Dendritic cell treated with granulocyte-macrophage colony-stimulating factor and Interleukin-4, amounts not matched to agents 40 ng/mL and 50 ng/mL, for 4 days (primary cell): ENCODE measurements around the gene ANKS6.

Experiments used
- H3K27ac Mint-ChIP-seq: one replicate; pipeline ENCODE4 v1.8.0; 2022; ENCODE audit warnings: mild to moderate bottlenecking, mixed read lengths
- H3K27me3 Mint-ChIP-seq: one replicate; pipeline ENCODE4 v1.8.0; 2022; ENCODE audit warnings: mild to moderate bottlenecking, mixed read lengths
- H3K36me3 Mint-ChIP-seq: one replicate; pipeline ENCODE4 v1.8.0; 2022; ENCODE audit warnings: low read depth, mixed read lengths
- H3K4me1 Mint-ChIP-seq: one replicate; pipeline ENCODE4 v1.8.0; 2022; ENCODE audit warnings: low read depth, mixed read lengths
- H3K4me3 Mint-ChIP-seq: one replicate; pipeline ENCODE4 v1.8.0; 2022; ENCODE audit warnings: mild to moderate bottlenecking, moderate library complexity, mixed read lengths
- H3K9me3 Mint-ChIP-seq: one replicate; pipeline ENCODE4 v1.8.0; 2022; ENCODE audit warnings: mixed read lengths
- intact Hi-C: fragments of 100-400 bp; cut with micrococcal nuclease; formaldehyde crosslinking; loops from one replicate; pipeline ENCODE4 v1.15.0; 2022

Gene ANKS6

GRCh38 chr9:98738741-98739140, 57.6 kb downstream of the ANKS6 start:
- intact Hi-C loops = no loop called here
- Mint-ChIP-seq H3K9me3 (no peaks in the 10 kb centered on the region), H3K27ac (no peak overlapping the region), H3K4me1 (no peaks in the 10 kb centered on the region), H3K4me3 (no peak overlapping the region), H3K36me3 (no peaks in the 10 kb centered on the region), H3K27me3 (no peaks in the 10 kb centered on the region)

- Mint-ChIP-seq H3K9me3 (no peaks in the 10 kb centered on the region), H3K27ac (no peak overlapping the region), H3K27me3 (no peaks in the 10 kb centered on the region), H3K36me3 (no peaks in the 10 kb centered on the region), H3K4me3 (no peak overlapping the region), H3K4me1 (no peaks in the 10 kb centered on the region)
- intact Hi-C loops = no loop called here
Measured at GRCh38 chr9:98736226-98736625, 60.1 kb downstream of the ANKS6 start.

- intact Hi-C loops = no loop called here
- Mint-ChIP-seq H3K36me3 (no peaks in the 10 kb centered on the region), H3K4me3 (no peak overlapping the region), H3K27ac (no peak overlapping the region), H3K4me1 (peaks cover 5% of the 10 kb centered on the region), H3K27me3 (no peaks in the 10 kb centered on the region), H3K9me3 (no peaks in the 10 kb centered on the region)
Measured at GRCh38 chr9:98732801-98733200, 63.6 kb downstream of the ANKS6 start.

- no peaks in the 10 kb centered on the region for H3K9me3 Mint-ChIP-seq
- H3K36me3 Mint-ChIP-seq = no peaks in the 10 kb centered on the region
- H3K27me3 Mint-ChIP-seq = no peaks in the 10 kb centered on the region
- H3K4me1 Mint-ChIP-seq = peaks cover 6% of the 10 kb centered on the region
- intact Hi-C loops = no loop called here
- H3K27ac Mint-ChIP-seq = no peak overlapping the region
- H3K4me3 Mint-ChIP-seq = no peak overlapping the region
Measured at GRCh38 chr9:98732091-98732490, 64.3 kb downstream of the ANKS6 start.

- Mint-ChIP-seq H3K9me3 (no peaks in the 10 kb centered on the region), H3K27ac (no peak overlapping the region), H3K27me3 (no peaks in the 10 kb centered on the region), H3K4me3 (no peak overlapping the region), H3K4me1 (peaks cover 15% of the 10 kb centered on the region), H3K36me3 (no peaks in the 10 kb centered on the region)
- intact Hi-C loops = no loop called here
Measured at GRCh38 chr9:98730871-98731270, 65.5 kb downstream of the ANKS6 start.

- Mint-ChIP-seq H3K4me3 (no peak overlapping the region), H3K36me3 (no peaks in the 10 kb centered on the region), H3K9me3 (no peaks in the 10 kb centered on the region), H3K4me1 (peaks cover 15% of the 10 kb centered on the region), H3K27ac (no peak overlapping the region), H3K27me3 (peaks cover 6% of the 10 kb centered on the region)
- intact Hi-C loops = no loop called here
Measured at GRCh38 chr9:98728500-98728899, 67.9 kb downstream of the ANKS6 start.

GRCh38 chr9:98727428-98727827, 68.9 kb downstream of the ANKS6 start:
- Mint-ChIP-seq H3K27me3 (peaks cover 6% of the 10 kb centered on the region), H3K36me3 (no peaks in the 10 kb centered on the region), H3K27ac (no peak overlapping the region), H3K9me3 (no peaks in the 10 kb centered on the region), H3K4me1 (peaks cover 15% of the 10 kb centered on the region), H3K4me3 (no peak overlapping the region)
- intact Hi-C loops = no loop called here

GRCh38 chr9:98726735-98727134, 69.6 kb downstream of the ANKS6 start:
- Mint-ChIP-seq H3K4me3 (no peak overlapping the region), H3K9me3 (no peaks in the 10 kb centered on the region), H3K36me3 (no peaks in the 10 kb centered on the region), H3K27ac (no peak overlapping the region), H3K27me3 (peaks cover 7% of the 10 kb centered on the region), H3K4me1 (peaks cover 15% of the 10 kb centered on the region)
- intact Hi-C loops = no loop called here

- Mint-ChIP-seq H3K27ac (no peak overlapping the region), H3K4me1 (peaks cover 10% of the 10 kb centered on the region), H3K9me3 (no peaks in the 10 kb centered on the region), H3K4me3 (no peak overlapping the region), H3K27me3 (peaks cover 18% of the 10 kb centered on the region), H3K36me3 (no peaks in the 10 kb centered on the region)
- intact Hi-C loops = no loop called here
Measured at GRCh38 chr9:98724810-98725530, 71.4 kb downstream of the ANKS6 start.

GRCh38 chr9:98721643-98722042, 74.7 kb downstream of the ANKS6 start:
- no peaks in the 10 kb centered on the region for H3K36me3 Mint-ChIP-seq
- H3K4me1 Mint-ChIP-seq = peaks cover 5% of the 10 kb centered on the region
- H3K27me3 Mint-ChIP-seq = peaks cover 27% of the 10 kb centered on the region
- intact Hi-C loops = no loop called here
- no peaks in the 10 kb centered on the region for H3K9me3 Mint-ChIP-seq
- no peak overlapping the region for H3K27ac Mint-ChIP-seq
- H3K4me3 Mint-ChIP-seq = no peak overlapping the region

- H3K9me3 Mint-ChIP-seq = no peaks in the 10 kb centered on the region
Measured at GRCh38 chr9:98720402-98720801, 76.0 kb downstream of the ANKS6 start.

GRCh38 chr9:98719055-98719454, 77.3 kb downstream of the ANKS6 start:
- H3K27me3 Mint-ChIP-seq = peaks cover 33% of the 10 kb centered on the region
- no peak overlapping the region for H3K4me3 Mint-ChIP-seq
- no peaks in the 10 kb centered on the region for H3K9me3 Mint-ChIP-seq
- no peaks in the 10 kb centered on the region for H3K4me1 Mint-ChIP-seq
- no peak overlapping the region for H3K27ac Mint-ChIP-seq
- H3K36me3 Mint-ChIP-seq = no peaks in the 10 kb centered on the region
- intact Hi-C loops = no loop called here

More at GRCh38 chr9:98720402-98720801, 76.0 kb downstream of the ANKS6 start:
- intact Hi-C loops = no loop called here
- no peaks in the 10 kb centered on the region for H3K36me3 Mint-ChIP-seq
- H3K27me3 Mint-ChIP-seq = peaks cover 31% of the 10 kb centered on the region
- H3K4me1 Mint-ChIP-seq = no peaks in the 10 kb centered on the region
- no peak overlapping the region for H3K4me3 Mint-ChIP-seq
- H3K27ac Mint-ChIP-seq = no peak overlapping the region

- no peaks in the 10 kb centered on the region for H3K36me3 Mint-ChIP-seq
- no peaks in the 10 kb centered on the region for H3K9me3 Mint-ChIP-seq
- intact Hi-C loops = no loop called here
- no peak overlapping the region for H3K27ac Mint-ChIP-seq
- no peaks in the 10 kb centered on the region for H3K4me1 Mint-ChIP-seq
- peaks cover 47% of the 10 kb centered on the region for H3K27me3 Mint-ChIP-seq
- H3K4me3 Mint-ChIP-seq = no peak overlapping the region
Measured at GRCh38 chr9:98714833-98715232, 81.5 kb downstream of the ANKS6 start.

- Mint-ChIP-seq H3K9me3 (no peaks in the 10 kb centered on the region), H3K36me3 (no peaks in the 10 kb centered on the region), H3K27ac (no peak overlapping the region), H3K4me3 (no peak overlapping the region), H3K4me1 (no peaks in the 10 kb centered on the region), H3K27me3 (peaks cover 58% of the 10 kb centered on the region)
- intact Hi-C loops = no loop called here
Measured at GRCh38 chr9:98712987-98713386, 83.4 kb downstream of the ANKS6 start.
